Measurements from ENCODE around the gene ACAN. TPM values are rescaled to one million over a fixed set of nuclear protein-coding genes. Genes with fewer than 3 reads are reported as not detected.

Gene ACAN
- total and polyA plus RNA-seq, 2 donors from 2014 or later: 2.8 to 10.3 TPM

- no peaks in the 10 kb centered on the region for H3K9me3 ChIP-seq (ENCODE audit: control insufficient read depth in 2 of 3, insufficient read depth in 1 of 3, low read length in 3 of 3)
- TF ChIP-seq CTCF (IDR thresholded peaks at IDR 0.05; ENCODE audit: borderline replicate concordance, extremely low read depth, insufficient read depth): peak; percentile 26
- no peak for FAIRE-seq
- intact Hi-C loops (cut with DNase I): no loop called here
- peaks cover 2% of the 10 kb centered on the region for H3K27me3 ChIP-seq (ENCODE audit: control insufficient read depth, insufficient read depth, low read length)
- H3K9ac ChIP-seq (ENCODE audit: low read length in 3 of 3): no peak overlapping the region
- peaks cover 0 to 18% (median 0%) of the 10 kb centered on the region in 3 donors for H3K4me1 ChIP-seq (ENCODE audit: control insufficient read depth in 2 of 3, insufficient read depth in 2 of 3, low read depth in 1 of 3, low read length in 3 of 3)
- no peak overlapping the region for H3K4me3 ChIP-seq (ENCODE audit: low read length in 3 of 3)
- peaks cover 0 to 3% (median 0%) of the 10 kb centered on the region in 3 donors for H3K36me3 ChIP-seq (ENCODE audit: control insufficient read depth in 2 of 3, insufficient read depth in 3 of 3, low read length in 3 of 3)
- no peak overlapping the region for H3K27ac ChIP-seq (ENCODE audit: low read depth in 2 of 2, low read length in 2 of 2)
- DNase-seq: peak; percentile 89 to 96 (median 93)
Observed at GRCh38 chr15:88897456-88898194, 94.4 kb downstream of the ACAN start.

GRCh38 chr15:88898736-88899135, 95.5 kb downstream of the ACAN start:
- H3K4me3 ChIP-seq (ENCODE audit: low read length in 3 of 3): no peak overlapping the region
- peaks cover 0 to 5% (median 0%) of the 10 kb centered on the region in 3 donors for H3K36me3 ChIP-seq (ENCODE audit: control insufficient read depth in 2 of 3, insufficient read depth in 3 of 3, low read length in 3 of 3)
- H3K27me3 ChIP-seq (ENCODE audit: control insufficient read depth, insufficient read depth, low read length): peaks cover 2% of the 10 kb centered on the region
- DNase-seq: no peak
- intact Hi-C loops (cut with DNase I): no loop called here
- H3K27ac ChIP-seq (ENCODE audit: low read depth in 2 of 2, low read length in 2 of 2): no peak overlapping the region
- peaks cover 0 to 18% (median 0%) of the 10 kb centered on the region in 3 donors for H3K4me1 ChIP-seq (ENCODE audit: control insufficient read depth in 2 of 3, insufficient read depth in 2 of 3, low read depth in 1 of 3, low read length in 3 of 3)
- no peak for FAIRE-seq
- no peak for TF ChIP-seq CTCF (IDR thresholded peaks at IDR 0.05; ENCODE audit: borderline replicate concordance, extremely low read depth, insufficient read depth)
- no peak overlapping the region for H3K9ac ChIP-seq (ENCODE audit: low read length in 3 of 3)
- H3K9me3 ChIP-seq (ENCODE audit: control insufficient read depth in 2 of 3, insufficient read depth in 1 of 3, low read length in 3 of 3): no peaks in the 10 kb centered on the region

- H3K36me3 ChIP-seq (ENCODE audit: control insufficient read depth in 2 of 3, insufficient read depth in 3 of 3, low read length in 3 of 3): peaks cover 0 to 5% (median 0%) of the 10 kb centered on the region in 3 donors
- TF ChIP-seq CTCF (IDR thresholded peaks at IDR 0.05; ENCODE audit: borderline replicate concordance, extremely low read depth, insufficient read depth): no peak
- H3K9me3 ChIP-seq (ENCODE audit: control insufficient read depth in 2 of 3, insufficient read depth in 1 of 3, low read length in 3 of 3): no peaks in the 10 kb centered on the region
- intact Hi-C loops (cut with DNase I): no loop called here
- no peaks in the 10 kb centered on the region for H3K27me3 ChIP-seq (ENCODE audit: control insufficient read depth, insufficient read depth, low read length)
- DNase-seq (no peak), FAIRE-seq (no peak)
- H3K4me3 ChIP-seq (ENCODE audit: low read length in 3 of 3): no peak overlapping the region
- peaks cover 0 to 16% (median 0%) of the 10 kb centered on the region in 3 donors for H3K4me1 ChIP-seq (ENCODE audit: control insufficient read depth in 2 of 3, insufficient read depth in 2 of 3, low read depth in 1 of 3, low read length in 3 of 3)
- H3K9ac ChIP-seq (ENCODE audit: low read length in 3 of 3): no peak overlapping the region
- no peak overlapping the region for H3K27ac ChIP-seq (ENCODE audit: low read depth in 2 of 2, low read length in 2 of 2)
Observed at GRCh38 chr15:88899251-88899650, 96.0 kb downstream of the ACAN start.
